Testis (tissue), 3 donors: ENCODE results near the gene LRMDA. TPM values are rescaled to one million over a fixed set of nuclear protein-coding genes. Genes with fewer than 3 reads are reported as not detected.

Experiments
- DNase-seq: peaks from one replicate; pipeline ENCODE4 v3.0.0-alpha.2; 2019
- H3K27ac ChIP-seq, 2 donors: fragments of 200-600 bp; sonication (generic); one replicate each; pipeline ENCODE4 v1.5.1; 2019
- H3K27me3 ChIP-seq: fragments of 200-600 bp; sonication (generic); one replicate; pipeline ENCODE4 v1.5.1; 2019
- H3K36me3 ChIP-seq: fragments of 200-600 bp; sonication (generic); one replicate; pipeline ENCODE4 v1.5.1; 2017; ENCODE audit warnings: low read depth; ENCODE audit errors: missing control alignments
- H3K4me1 ChIP-seq: fragments of 200-600 bp; sonication (generic); one replicate; pipeline ENCODE4 v1.5.1; 2019
- H3K4me3 ChIP-seq, 2 donors: fragments of 200-600 bp; sonication (generic); one replicate each; pipeline ENCODE4 v1.5.1; 2017 to 2019
- H3K9me3 ChIP-seq: fragments of 200-600 bp; sonication (generic); one replicate; pipeline ENCODE4 v1.5.1; 2017
- POLR2A ChIP-seq: fragments of 450-650 bp; IDR thresholded peaks from one replicate; pipeline ENCODE4 v1.6.1; 2017; ENCODE audit warnings: antibody characterized with exemption, mild to moderate bottlenecking, moderate library complexity
- WGBS, 2 donors: methylation state at CpG; one replicate each; pipeline ENCODE4 v1.1.5; 2018; 5-methylcytosine and 5-hydroxymethylcytosine counted together
- intact Hi-C: fragments of 100-400 bp; cut with DNase I; formaldehyde crosslinking; loops from one replicate; pipeline ENCODE4 v1.15.1; 2023; ENCODE audit warnings: low total_unique reads
- polyA plus RNA-seq: library from polyadenylated mRNA; stranded (reverse); fragments of 350-450 nt; fragmentation: Illumina TruSeq; extraction: RNeasy Lipid Tissue Mini Kit (QIAGEN cat#74804); gene quantifications from one replicate; pipeline ENCODE4 v1.2.3, GENCODE V29; 2014; ENCODE audit warnings: low read depth, low replicate concordance; ENCODE audit not compliant: insufficient read depth
- total RNA-seq, 2 donors: library from RNA; depleted of rRNA; stranded (reverse); fragments of >200 nt; gene quantifications; one replicate each; pipeline ENCODE4 v1.2.3, GENCODE V29; 2016
- TF ChIP-seq, protein P1 (sequence below), 3 experiments: fragments of 450-650 bp in 2 of 3; fragments of 200-600 bp in 1 of 3; sonication (generic) in 1 of 3; IDR thresholded peaks; one replicate each; pipeline ENCODE4 v1.5.1; 2016 to 2019; ENCODE audit warnings: antibody characterized with exemption in 3 of 3, mild to moderate bottlenecking in 2 of 3, moderate library complexity in 1 of 3

LRMDA gene
- total and polyA plus RNA-seq, 3 donors from 2014 or later: 7.6 to 13.8 (median 10.6) TPM

DNA sequence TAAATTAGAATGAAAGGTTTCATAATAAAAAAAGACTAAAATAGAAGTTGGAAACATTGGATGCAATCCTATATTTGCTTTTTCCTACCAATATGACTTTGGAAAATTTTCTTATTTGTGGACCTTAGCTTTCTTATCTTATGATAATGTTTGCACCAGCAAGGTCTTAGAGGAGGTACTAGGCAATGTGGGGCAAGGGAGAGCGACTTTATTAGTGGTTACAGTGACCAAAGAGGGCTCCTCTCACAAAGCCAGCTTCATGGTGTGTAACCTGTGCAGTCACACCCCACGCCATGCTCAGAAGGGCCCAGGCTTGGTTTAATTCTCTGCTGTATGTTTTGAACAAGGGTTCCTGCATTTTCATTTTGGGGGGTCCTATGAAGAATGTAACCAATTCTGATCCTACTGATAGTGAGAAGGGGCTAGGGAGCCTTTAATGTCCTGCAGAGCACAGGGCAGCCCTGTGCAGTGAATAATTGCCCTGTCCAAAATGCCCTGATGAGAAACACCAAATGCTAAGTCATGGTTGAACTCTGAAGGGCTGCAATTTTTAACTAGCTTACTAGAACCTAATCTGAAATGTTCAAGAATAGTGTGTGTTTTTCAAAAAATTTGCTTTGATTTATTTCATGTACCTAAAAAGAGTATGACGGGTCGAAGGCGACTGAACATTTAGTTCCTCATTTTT lies 1047.8 kb downstream of the LRMDA start:
- DNase-seq: no peak
- TF ChIP-seq, protein P1, sequence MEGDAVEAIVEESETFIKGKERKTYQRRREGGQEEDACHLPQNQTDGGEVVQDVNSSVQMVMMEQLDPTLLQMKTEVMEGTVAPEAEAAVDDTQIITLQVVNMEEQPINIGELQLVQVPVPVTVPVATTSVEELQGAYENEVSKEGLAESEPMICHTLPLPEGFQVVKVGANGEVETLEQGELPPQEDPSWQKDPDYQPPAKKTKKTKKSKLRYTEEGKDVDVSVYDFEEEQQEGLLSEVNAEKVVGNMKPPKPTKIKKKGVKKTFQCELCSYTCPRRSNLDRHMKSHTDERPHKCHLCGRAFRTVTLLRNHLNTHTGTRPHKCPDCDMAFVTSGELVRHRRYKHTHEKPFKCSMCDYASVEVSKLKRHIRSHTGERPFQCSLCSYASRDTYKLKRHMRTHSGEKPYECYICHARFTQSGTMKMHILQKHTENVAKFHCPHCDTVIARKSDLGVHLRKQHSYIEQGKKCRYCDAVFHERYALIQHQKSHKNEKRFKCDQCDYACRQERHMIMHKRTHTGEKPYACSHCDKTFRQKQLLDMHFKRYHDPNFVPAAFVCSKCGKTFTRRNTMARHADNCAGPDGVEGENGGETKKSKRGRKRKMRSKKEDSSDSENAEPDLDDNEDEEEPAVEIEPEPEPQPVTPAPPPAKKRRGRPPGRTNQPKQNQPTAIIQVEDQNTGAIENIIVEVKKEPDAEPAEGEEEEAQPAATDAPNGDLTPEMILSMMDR (IDR thresholded peaks at IDR 0.05): no peak
- no peak for TF ChIP-seq POLR2A

DNA sequence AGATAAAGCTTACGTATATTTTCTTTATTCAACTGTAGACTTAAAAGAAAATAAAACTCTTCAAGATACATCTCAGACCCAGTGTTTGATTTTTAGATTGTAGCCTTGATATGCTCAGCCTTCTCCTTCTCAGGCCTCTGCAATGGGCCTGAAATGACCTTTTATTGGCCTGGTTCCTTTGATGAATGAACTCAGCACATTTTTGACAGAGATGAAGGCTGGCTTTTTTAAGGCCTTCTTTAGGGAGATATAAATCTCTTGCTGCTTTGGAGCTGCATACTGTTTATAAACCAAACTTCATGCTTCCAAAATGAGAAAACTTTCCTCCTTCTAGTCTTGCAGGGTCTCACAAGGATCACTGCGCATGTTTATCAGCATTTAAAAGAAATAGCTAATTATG lies 1049.8 kb downstream of the LRMDA start:
- no peaks in the 10 kb centered on the region for H3K9me3 ChIP-seq
- H3K27me3 ChIP-seq: no peaks in the 10 kb centered on the region
- no peak for TF ChIP-seq POLR2A
- TF ChIP-seq, protein P1 (IDR thresholded peaks at IDR 0.05): no peak
- H3K4me3 ChIP-seq: no peak overlapping the region
- WGBS, 2 donors: 91 to 96% methylated on average over 2 of the region's 2 CpGs
- no peak overlapping the region for H3K27ac ChIP-seq
- no peaks in the 10 kb centered on the region for H3K36me3 ChIP-seq
- no peak for DNase-seq
- no peaks in the 10 kb centered on the region for H3K4me1 ChIP-seq
- intact Hi-C loops: no loop called here

More for the DNA sequence above, 1047.8 kb downstream of the LRMDA start:
- no peak overlapping the region for H3K27ac ChIP-seq
- no peak overlapping the region for H3K4me3 ChIP-seq
- no peaks in the 10 kb centered on the region for H3K4me1 ChIP-seq
- H3K9me3 ChIP-seq: no peaks in the 10 kb centered on the region
- intact Hi-C loops: no loop called here
- no peaks in the 10 kb centered on the region for H3K36me3 ChIP-seq
- 83 to 87% methylated on average over 5 of the region's 5 CpGs for WGBS, 2 donors
- H3K27me3 ChIP-seq: no peaks in the 10 kb centered on the region

DNA sequence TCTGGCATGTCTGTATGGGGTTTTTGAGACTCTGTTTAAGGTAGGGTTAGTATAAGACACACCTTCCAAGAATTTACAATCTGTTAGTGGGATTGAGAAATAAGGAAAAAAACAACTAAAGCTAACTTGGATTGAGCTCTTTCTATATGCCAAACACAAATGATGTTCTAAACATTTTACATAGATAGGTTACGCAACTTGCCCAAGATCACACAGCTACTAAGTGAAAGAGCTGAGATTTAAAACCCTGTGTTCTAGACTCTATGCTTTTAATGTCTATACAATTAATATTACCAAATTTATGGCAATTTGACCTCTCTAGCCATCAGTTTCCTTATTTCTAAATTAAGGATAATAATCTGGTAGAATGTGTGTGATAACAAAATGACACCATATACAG lies 1056.2 kb downstream of the LRMDA start:
- H3K4me1 ChIP-seq: no peaks in the 10 kb centered on the region
- TF ChIP-seq, protein P1 (IDR thresholded peaks at IDR 0.05): no peak
- intact Hi-C loops: no loop called here
- no peak overlapping the region for H3K4me3 ChIP-seq
- H3K9me3 ChIP-seq: no peaks in the 10 kb centered on the region
- H3K27me3 ChIP-seq: no peaks in the 10 kb centered on the region
- no peak overlapping the region for H3K27ac ChIP-seq
- DNase-seq: no peak
- H3K36me3 ChIP-seq: no peaks in the 10 kb centered on the region
- 96 to 97% methylated on average over 1 of the region's 1 CpG for WGBS, 2 donors

DNA sequence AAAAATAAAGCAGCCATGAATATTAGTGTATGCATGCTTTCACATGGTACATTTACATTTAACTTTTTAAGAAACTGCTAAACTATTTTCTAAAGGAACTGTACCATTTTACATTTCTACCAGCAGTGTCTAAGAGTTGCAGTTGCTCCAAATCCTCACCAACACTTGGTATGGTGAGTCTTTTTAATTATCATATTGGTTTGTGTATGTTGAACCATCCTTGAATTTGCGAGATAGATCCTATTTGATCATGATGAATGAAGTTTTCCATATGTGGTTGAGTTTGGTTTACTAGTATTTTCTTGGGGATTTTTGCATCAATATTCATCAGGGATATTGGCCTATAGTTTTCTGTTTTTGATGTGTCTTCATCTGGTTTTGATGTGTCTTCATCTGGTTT lies 1057.2 kb downstream of the LRMDA start:
- intact Hi-C loops: no loop called here
- TF ChIP-seq, protein P1 (IDR thresholded peaks at IDR 0.05): no peak
- no peak for TF ChIP-seq POLR2A
- 96 to 100% methylated on average over 1 of the region's 1 CpG for WGBS, 2 donors

DNA sequence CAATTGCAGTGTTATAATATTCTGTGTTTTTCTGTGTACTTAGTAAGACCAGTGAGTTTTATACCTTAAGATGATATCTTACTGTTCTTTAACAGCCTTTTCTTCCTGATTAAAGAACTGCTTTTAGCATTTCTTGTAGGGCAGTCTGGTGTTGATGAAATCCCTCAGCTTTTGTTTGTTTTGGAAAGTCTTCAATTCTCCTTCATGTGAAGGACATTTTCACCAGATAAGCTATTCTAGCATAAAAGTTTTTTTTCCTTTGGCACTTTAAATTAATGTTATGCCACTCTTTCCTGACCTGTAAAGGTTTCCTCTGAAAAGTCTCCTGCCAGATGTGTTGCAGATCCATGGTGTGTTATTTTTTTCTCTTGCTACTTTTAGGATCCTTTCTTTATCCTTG lies 1059.8 kb downstream of the LRMDA start:
- Histone ChIP-seq H3K4me3 (no peak overlapping the region), H3K36me3 (no peaks in the 10 kb centered on the region), H3K9me3 (no peaks in the 10 kb centered on the region), H3K27ac (no peak overlapping the region), H3K27me3 (no peaks in the 10 kb centered on the region), H3K4me1 (no peaks in the 10 kb centered on the region)
- no peak for DNase-seq
- intact Hi-C loops: no loop called here
- TF ChIP-seq POLR2A: no peak
- TF ChIP-seq, protein P1 (IDR thresholded peaks at IDR 0.05): no peak

More for the DNA sequence above, 1057.2 kb downstream of the LRMDA start:
- Histone ChIP-seq H3K27ac (no peak overlapping the region), H3K36me3 (no peaks in the 10 kb centered on the region), H3K4me3 (no peak overlapping the region), H3K9me3 (no peaks in the 10 kb centered on the region), H3K4me1 (no peaks in the 10 kb centered on the region), H3K27me3 (no peaks in the 10 kb centered on the region)
- DNase-seq: no peak
